ENCODE measurements around the gene PCSK5. TPM values are rescaled to one million over a fixed set of nuclear protein-coding genes. Genes with fewer than 3 reads are reported as not detected.

Gene PCSK5
- total RNA-seq, 2 donors from 2014 or later = 2.5 to 3.5 TPM

- H3K4me1 Mint-ChIP-seq = peaks cover 10% of the 10 kb centered on the region
- DNase-seq = no peak
- WGBS, 2 experiments (ENCODE audit: insufficient coverage in 1 of 2, insufficient read length in 1 of 2) = 94 to 95% methylated on average over 3 to 6 of the region's 6 CpGs
- Histone ChIP-seq H3K4me1 (ENCODE audit: control insufficient read depth, insufficient read depth, low read length) (no peaks in the 10 kb centered on the region), H3K4me3 (ENCODE audit: low read length) (no peak overlapping the region), H3K27ac (ENCODE audit: low read depth, low read length) (no peak overlapping the region), H3K9ac (ENCODE audit: extremely low read depth, low read length, poor library complexity, severe bottlenecking) (no peak overlapping the region), H3K9me3 (ENCODE audit: control insufficient read depth, low read length) (peaks cover 11% of the 10 kb centered on the region), H3K36me3 (ENCODE audit: control insufficient read depth, insufficient read depth, low read length) (peaks cover 12% of the 10 kb centered on the region), H3K27me3 (ENCODE audit: control insufficient read depth, insufficient read depth, low read length, poor library complexity, severe bottlenecking) (no peaks in the 10 kb centered on the region)
- TF ChIP-seq CTCF (conservative IDR thresholded peaks at IDR 0.05) = no peak
- H3K36me3 Mint-ChIP-seq (ENCODE audit: low read depth) = peaks cover 16% of the 10 kb centered on the region
- H3K27ac Mint-ChIP-seq = no peak overlapping the region
- H3K4me3 Mint-ChIP-seq = no peak overlapping the region
- peaks cover 8% of the 10 kb centered on the region for H3K9me3 Mint-ChIP-seq
- H3K27me3 Mint-ChIP-seq (ENCODE audit: insufficient read depth) = no peaks in the 10 kb centered on the region
These were observed 505.7 kb downstream of the PCSK5 start for GRCh38 chr9:76396144-76396543.

GRCh38 chr9:76396597-76396996, 506.1 kb downstream of the PCSK5 start:
- Mint-ChIP-seq H3K27me3 (ENCODE audit: insufficient read depth) (no peaks in the 10 kb centered on the region), H3K9me3 (peaks cover 8% of the 10 kb centered on the region), H3K4me3 (no peak overlapping the region), H3K36me3 (ENCODE audit: low read depth) (peaks cover 13% of the 10 kb centered on the region), H3K27ac (no peak overlapping the region), H3K4me1 (peaks cover 10% of the 10 kb centered on the region)
- Histone ChIP-seq H3K27me3 (ENCODE audit: control insufficient read depth, insufficient read depth, low read length, poor library complexity, severe bottlenecking) (no peaks in the 10 kb centered on the region), H3K9me3 (ENCODE audit: control insufficient read depth, low read length) (peaks cover 10% of the 10 kb centered on the region), H3K9ac (ENCODE audit: extremely low read depth, low read length, poor library complexity, severe bottlenecking) (no peak overlapping the region), H3K36me3 (ENCODE audit: control insufficient read depth, insufficient read depth, low read length) (peaks cover 10% of the 10 kb centered on the region), H3K4me1 (ENCODE audit: control insufficient read depth, insufficient read depth, low read length) (no peaks in the 10 kb centered on the region), H3K4me3 (ENCODE audit: low read length) (no peak overlapping the region), H3K27ac (ENCODE audit: low read depth, low read length) (no peak overlapping the region)
- TF ChIP-seq CTCF (conservative IDR thresholded peaks at IDR 0.05) = no peak
- no peak for DNase-seq
- 91 to 96% methylated on average over 8 to 13 of the region's 13 CpGs for WGBS, 2 experiments (ENCODE audit: insufficient coverage in 1 of 2, insufficient read length in 1 of 2)

- WGBS, 2 experiments (ENCODE audit: insufficient coverage in 1 of 2, insufficient read length in 1 of 2) = 100% methylated on average over 1 of the region's 1 CpG; no CpG with 5 or more reads in 1 of the 2 experiments
These were observed 509.4 kb downstream of the PCSK5 start for GRCh38 chr9:76399856-76400255.

More at GRCh38 chr9:76399856-76400255, 509.4 kb downstream of the PCSK5 start:
- Mint-ChIP-seq H3K36me3 (ENCODE audit: low read depth) (no peaks in the 10 kb centered on the region), H3K4me1 (peaks cover 24% of the 10 kb centered on the region), H3K27me3 (ENCODE audit: insufficient read depth) (no peaks in the 10 kb centered on the region), H3K4me3 (no peak overlapping the region), H3K27ac (no peak overlapping the region), H3K9me3 (no peaks in the 10 kb centered on the region)
- TF ChIP-seq CTCF (conservative IDR thresholded peaks at IDR 0.05) = no peak
- no peak overlapping the region for H3K27ac ChIP-seq (ENCODE audit: low read depth, low read length)
- no peaks in the 10 kb centered on the region for H3K4me1 ChIP-seq (ENCODE audit: control insufficient read depth, insufficient read depth, low read length)
- no peaks in the 10 kb centered on the region for H3K9me3 ChIP-seq (ENCODE audit: control insufficient read depth, low read length)
- no peaks in the 10 kb centered on the region for H3K36me3 ChIP-seq (ENCODE audit: control insufficient read depth, insufficient read depth, low read length)
- DNase-seq = no peak
- H3K4me3 ChIP-seq (ENCODE audit: low read length) = no peak overlapping the region
- H3K27me3 ChIP-seq (ENCODE audit: control insufficient read depth, insufficient read depth, low read length, poor library complexity, severe bottlenecking) = no peaks in the 10 kb centered on the region
- no peak overlapping the region for H3K9ac ChIP-seq (ENCODE audit: extremely low read depth, low read length, poor library complexity, severe bottlenecking)

Data from endodermal cell (in vitro differentiated cells).